ENCODE results near the gene NRXN3.
A peak's percentile ranks its signal among the peaks of the same experiment; 100 is the strongest.
"Not testable (repeated sequence)": the region's sequence is repeated elsewhere in the genome, so short reads cannot be mapped to it uniquely, and the experiment has no call there.

NRXN3 gene

DNA sequence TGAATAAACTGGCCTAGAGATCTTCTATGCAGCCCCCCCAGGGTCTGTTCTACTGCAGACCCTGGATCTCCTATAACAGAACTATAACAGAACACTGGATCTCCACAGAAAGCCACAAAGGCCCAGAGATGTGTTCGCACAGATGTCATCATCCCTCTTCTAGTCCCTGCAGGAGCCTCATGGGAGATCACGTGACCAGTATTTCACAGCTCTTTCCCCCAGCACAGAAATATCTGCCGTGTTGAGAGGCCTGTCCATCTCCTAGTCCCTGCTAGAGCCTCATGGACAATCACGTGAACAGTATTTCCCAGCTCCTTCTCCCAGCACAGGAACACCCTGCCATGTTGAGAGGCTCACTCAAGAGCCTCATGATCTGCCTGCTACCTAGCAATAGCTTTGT is 331.7 kb downstream of the NRXN3 start:
- no peak for DNase-seq

DNA sequence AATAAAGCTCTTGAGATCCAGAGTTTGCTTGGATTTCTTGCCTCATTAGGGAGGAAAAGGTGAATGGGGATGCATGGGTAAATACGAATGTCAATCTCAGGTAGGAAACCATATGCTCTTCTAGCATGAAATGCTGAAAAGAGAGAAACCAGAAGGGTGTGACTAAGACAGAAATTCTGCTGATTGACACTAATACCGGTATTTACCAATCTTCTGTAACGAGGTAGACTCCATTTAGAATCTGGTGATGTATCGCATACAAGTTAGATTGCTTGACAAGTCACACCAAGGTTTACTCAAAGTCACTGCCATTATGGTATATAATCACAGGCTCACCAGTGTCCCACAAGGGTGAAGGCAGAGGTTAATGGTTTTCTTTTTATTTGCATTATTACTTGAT is 337.9 kb downstream of the NRXN3 start:
- DNase-seq: peak; percentile 97

DNA sequence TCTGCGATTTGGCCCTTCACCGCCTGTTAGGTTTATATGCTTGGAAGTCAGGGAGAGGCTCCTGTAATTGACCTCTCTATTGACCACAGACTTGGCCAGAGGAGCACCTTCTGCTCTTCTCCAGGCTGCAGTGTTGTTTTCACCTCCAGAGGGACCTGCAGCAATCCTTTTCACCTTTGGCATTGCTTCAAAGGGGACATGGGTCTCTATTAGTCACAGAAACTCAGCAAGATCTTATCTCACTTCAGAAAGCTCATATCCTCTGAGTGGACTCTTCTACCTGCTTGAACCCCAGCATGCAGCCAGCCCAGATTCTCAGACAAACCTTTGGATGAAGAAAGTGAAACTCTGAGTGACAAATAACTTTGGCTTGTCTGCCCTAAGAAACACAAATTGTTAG is 339.3 kb downstream of the NRXN3 start:
- DNase-seq: peak; percentile 49

DNA sequence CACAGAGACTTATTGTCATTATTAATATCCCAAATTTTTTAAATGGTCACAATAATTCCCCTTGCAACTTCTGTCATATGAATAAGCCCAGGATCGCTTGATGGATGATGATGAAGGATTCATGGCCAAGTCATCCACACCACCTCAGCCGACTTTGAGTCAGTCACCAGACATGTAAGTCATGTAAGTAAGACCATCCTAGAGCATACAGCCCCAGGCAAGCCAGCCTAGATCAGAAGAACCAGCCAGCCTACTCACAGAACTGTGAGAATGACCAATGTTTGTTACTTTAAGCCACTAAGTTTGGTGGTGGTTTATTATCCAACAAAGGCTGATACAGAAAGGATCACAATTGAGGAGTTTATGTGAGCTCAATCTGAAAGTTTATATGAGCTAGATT is 341.8 kb downstream of the NRXN3 start:
- DNase-seq: peak; percentile 25

DNA sequence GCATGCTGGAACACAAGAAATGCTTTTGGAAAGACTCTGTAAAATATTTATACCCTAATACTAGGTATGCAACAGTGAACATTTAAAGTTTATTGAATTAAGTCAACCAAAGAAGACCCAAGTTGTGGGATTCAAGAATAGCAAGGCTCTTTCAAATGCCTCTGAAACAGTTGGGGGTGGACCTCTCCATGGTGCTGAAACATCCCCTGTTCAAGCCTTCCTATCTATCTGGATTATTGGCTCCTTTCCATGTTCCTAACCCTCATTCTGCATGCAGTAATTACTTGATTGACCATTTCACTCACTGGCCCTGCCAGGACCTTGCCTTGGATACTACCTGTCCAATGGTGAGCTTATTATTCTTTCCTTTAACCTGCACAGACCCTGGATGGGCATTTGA is 349.7 kb downstream of the NRXN3 start:
- DNase-seq: peak; percentile 26

DNA sequence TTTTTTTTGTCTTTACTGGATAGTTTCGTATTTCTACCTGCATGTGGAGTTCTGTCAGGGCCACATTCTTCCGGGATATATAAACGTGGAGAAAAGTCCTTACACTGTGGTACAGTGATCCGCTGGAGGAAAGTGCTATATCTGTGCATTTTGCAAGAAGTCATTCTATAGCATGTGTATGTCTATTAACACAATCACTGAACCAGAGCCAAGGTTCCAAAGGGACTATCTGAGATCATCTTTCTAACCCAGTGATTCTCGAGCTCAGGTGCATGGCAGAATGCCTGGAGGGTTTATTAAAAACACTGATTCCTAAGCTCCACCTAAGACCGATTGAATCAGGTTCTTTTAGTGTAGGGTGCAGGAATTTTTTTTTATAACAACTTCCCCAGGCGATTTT is 354.0 kb downstream of the NRXN3 start:
- DNase-seq: peak; percentile 82

DNA sequence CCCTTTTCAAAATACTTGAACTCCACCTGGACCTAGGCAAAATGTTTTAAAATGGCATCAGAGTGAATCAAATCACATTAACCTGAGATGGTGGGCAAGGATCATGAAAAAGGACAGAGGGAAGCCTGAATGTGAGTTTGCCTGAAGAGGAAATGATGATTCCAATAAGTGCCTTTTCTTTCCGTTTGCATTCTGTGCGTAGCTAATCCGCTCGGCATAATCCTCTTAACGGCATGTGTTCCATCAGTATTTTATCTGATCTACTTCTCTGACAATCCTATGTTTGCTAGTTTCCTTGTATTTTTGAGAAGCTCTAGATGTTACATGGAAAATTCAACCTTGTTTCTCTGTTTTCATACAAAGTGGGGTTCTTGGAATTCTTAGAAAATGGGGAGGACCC is 354.6 kb downstream of the NRXN3 start:
- no peak for DNase-seq

DNA sequence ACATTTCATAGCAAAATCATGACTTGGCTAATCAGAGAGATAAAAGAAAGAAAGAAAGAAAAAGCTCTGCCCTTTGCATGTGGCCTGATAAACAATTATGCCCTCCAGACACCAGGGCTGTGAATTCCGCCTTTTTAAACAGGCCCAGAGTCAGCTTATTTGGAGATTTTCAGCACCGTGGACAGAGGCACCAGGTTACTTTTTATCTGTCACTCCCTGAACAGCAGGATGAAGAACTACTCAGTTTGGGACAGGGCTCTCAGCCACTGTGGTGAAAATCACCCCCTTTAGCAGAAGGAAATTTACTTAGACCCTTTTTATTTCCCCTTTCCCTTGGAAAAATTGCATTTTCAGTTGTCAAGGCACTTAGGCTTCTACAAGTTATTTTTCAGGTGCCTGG is 359.9 kb downstream of the NRXN3 start:
- no peak for DNase-seq

DNA sequence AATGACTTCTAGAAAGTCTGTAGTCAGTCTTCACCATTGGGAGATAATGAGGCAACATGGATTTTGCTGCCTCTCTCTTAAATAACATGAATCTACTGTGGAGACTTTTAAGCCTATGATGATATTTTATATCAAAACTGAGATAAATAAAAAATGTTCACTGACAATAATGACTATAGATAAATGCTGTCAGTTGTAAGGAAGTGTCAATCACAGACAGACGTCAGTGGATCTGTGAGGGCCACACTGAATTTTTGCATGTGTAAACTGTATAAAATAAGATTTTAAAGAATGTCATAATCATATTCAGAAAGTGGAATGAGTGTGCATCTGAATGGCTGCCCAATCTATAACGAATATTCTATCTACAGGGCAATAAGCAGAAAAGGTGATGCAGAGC is 364.0 kb downstream of the NRXN3 start:
- DNase-seq: no peak

DNA sequence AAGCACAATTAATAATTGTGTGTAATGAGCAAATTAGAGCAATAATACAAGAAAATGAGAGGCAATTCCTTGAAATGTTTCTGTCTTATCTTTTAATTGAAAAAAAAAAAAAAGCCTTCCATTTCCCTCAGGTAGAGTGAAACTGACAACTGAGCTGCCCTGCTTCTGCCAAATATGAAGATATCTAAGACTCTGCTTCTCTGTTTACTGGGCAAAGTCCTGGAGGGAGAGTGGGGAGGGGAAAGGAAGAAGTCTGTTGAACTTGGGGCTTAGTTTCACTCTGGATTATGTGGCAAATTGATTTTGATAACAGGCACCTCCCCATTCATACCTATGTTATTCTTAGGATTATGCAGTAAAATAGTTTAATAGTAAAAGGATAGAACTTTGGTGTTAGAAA is 364.9 kb downstream of the NRXN3 start:
- DNase-seq: peak; percentile 64

DNA sequence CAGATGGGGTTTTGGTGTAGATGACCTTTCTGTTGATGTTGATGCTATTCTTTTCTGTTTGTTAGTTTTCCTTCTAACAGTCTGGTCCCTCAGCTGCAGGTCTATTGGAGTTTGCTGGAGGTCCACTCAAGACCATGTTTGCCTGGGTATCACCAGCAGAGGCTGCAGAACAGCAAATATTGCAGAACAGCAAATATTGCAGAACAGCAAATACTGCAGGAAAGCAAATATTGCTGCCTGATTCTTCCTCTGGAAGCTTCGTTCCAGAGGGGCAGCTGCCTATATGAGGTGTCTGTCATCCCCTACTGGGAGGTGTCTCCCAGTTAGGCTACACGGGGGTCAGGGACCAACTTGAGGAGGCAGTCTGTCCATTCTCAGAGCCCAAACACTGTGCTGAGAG is 371.6 kb downstream of the NRXN3 start:
- not testable (repeated sequence) for DNase-seq

DNA sequence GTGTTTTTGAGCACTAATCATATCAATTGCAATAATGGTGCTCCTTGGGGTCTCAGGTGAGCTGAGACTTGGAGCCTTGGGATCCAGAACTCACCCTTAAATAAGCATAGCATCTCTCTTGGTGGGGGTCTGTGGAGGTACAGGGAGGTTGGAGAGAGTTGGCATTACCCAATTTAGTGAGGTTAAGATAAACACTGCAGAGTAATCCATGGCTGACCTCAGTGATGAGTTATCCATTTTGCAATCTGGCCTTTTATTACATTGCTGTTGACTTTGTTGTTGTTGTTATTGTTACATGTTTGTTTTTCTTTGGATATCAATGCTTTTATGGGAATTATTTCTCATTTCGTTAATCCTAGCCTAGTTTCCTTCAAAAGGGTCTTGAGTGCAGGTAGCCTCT is 373.3 kb downstream of the NRXN3 start:
- DNase-seq: no peak

DNA sequence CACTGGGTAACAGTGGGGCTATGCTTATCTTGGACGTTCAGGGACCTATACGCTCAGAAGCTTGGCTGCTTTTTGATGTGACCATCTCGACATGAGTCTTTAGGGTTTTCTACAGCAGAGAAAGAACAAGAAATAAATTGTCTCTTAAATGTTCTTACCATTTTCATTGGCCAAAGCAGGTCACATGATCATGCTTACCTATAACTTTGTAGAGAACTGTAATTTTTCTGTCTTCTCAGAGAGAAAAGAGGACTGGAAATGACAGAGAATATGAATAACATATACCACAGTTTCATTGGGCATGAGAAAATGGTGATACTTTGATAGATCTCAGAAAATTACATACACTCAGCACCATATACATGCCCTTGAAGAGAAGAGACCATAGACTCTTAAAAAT is 390.9 kb downstream of the NRXN3 start:
- DNase-seq: no peak

DNA sequence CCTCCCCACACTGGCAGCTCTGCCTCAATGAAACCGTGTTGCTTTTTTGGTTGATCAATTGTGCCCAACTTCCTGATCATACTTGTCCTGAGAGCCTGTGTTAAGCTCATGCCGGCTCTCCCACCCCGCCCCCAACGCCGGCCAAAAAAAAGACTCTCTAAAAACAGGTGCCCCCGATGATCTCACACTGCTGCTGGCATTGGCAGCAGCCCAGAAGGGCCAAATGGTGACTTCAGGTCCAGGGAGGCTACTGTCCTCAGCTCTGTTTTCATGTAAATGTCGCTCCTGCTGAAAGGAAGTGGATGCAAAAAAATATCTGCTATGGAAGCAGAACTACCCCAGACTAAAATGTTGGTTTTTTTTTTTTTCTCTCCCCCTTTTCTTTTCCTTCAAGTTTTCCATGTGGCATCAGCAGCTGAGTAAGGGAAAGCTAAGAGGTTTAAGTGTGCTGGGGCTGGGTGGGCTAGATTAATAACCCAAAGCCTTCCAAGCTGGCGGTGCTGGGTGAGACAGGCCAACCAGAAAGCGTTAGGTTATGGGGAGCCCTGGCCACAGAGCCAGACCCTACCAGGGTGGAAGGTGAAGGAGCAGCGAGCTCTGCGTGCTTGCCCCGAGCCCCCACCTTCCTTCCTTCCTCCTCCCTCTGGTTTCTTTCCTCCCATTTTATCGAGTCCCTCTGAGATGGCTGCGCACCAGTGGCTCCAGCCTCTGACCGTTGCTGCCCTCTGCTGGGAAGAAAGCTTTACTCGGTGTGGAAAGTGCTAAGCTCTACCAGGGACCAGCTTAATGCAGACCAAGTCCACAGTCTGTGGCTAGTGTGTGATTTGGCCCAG is 396.1 kb downstream of the NRXN3 start:
- peak; percentile 95 for DNase-seq

DNA sequence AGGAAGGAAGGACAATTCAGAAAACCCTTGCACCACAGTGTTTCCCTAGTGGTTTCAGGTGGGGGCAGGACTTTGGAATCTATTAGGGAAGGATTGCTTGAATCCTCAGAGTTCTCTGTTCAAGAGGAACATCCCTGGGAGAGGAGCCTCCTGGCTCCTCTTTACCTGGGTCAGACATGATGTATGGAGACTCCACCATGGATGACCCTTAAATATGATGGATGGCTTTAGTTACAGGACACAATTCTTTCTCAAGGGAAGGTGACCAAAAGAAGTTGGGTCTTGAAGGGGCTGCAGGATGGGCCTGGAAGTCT is 396.6 kb downstream of the NRXN3 start:
- DNase-seq: no peak

DNA sequence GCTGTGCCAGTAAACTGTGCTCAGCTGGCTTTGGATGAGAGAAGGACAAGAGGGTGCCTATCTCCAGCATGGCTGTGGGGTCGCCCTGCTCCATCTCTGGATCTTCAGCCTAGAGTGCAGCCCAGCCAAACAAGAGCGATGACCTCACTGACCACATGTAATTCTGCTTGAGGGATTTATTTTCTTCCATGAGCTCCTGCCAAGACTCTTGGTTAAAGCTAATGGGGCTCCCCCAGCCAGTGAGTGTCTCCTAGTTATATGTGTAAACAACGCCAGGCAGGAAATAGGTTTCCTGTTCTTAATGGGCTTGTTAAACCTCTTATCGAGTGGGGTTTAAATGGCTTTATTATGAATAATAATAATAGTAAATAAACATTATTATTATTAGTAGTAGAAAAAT is 397.2 kb downstream of the NRXN3 start:
- DNase-seq: peak; percentile 53

DNA sequence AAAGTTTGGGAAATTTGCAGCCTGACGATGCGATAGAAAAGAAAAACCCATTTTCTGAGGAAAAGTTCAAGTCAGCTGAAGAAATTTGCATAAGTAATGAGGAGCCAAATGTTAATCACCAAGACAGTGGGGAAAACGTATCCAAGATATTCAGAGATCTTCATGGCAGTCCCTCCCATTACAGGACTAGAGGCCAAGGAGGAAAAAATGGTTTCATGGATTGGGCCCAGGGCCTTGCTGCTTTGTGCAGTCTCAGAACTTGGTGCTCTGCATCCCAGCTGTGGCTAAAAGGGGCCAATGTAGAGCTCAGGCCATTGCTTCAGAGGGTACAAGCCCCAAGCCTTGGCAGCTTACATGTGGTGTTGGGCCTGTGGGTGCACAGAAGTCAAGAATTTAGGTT is 403.6 kb downstream of the NRXN3 start:
- DNase-seq: not testable (repeated sequence)

DNA sequence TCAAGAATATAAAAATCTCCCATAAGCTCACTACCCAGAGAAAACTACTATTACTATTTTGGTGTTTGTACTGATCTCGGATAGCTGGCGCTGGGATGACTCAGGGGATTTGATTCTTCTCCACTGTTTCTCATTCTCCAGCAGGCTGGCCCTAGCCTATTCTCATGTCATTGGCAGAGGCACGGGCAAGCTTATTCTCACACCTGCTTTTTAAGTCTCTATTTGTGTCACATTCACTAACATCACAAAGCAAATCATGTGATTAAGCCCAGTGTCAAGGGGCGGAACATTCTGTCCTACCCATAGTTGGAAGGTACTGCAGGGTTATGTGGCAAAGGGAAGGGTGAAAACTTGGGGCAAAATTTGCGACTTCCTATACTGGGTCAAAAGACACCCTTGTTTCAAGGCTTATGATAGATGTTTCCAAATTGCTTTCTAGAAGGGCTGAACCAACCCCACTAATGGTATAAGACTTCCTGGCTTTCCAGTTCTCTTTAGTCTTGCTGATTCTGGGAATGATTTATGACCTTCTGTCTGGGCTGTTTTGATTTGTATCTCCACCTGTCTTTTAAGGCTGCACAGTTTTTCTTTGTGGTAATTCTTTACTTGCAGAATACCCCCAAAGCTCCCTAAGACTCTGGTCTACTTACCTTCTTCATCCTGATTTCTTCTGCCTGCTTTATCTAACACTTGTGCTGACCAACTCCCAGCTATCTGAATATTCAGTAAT is 406.4 kb downstream of the NRXN3 start:
- DNase-seq: no peak

DNA sequence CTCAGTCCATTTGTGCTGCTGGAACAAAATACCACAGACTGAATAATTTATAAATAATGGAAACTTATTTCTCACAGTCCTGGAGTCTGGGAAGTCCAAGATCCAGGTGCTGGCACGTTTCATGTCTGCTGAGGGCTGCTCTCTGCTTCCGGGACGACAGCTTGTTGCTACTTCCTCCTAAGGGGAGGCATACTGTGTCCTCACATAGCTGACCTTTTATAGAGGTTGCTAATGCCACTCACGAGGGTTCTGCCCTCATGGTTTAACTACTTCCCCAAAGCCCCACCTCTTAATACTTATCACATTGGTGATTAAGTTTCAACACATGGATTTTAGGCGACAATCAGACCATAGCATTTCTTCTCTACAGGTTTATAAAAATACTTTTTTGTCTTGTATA is 411.1 kb downstream of the NRXN3 start:
- DNase-seq: no peak

DNA sequence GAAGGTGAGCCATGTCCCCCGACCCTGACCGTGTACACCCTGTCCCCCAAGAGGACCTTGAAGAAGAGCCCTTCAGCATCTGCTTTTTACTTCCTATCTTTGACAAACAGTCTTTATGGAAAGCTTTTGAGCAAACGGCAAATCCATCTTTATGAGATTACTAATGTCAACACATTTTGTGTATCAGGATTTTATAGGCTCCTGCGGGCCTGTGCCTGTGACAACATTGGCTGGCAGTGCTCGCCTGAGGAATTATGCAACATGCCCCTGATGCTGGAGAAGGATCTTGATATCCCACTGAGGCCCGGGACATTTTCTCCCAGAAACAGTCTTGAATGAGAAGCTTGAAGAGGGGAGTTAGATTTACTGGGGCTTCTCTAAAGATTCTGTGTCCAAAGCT is 416.5 kb downstream of the NRXN3 start:
- DNase-seq: no peak

DNA sequence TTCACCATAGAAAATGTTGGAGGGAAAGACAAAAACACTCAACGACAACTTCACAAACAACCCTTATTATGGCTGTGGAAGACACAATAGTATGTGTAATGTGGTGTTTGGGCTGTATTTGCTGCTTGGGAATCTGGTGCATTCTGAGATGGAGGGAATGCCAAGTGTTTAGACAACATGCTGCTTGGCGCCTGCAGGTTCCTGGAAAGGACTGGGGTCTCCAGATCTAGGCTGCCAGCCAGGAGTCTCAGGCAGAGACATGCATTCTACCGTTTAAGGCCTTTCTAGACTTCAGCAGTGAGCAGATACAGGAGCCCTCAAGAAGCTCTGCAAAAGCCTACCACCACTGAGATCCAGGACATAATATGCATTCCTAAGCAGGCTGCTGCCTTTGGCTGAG is 418.7 kb downstream of the NRXN3 start:
- DNase-seq: no peak

DNA sequence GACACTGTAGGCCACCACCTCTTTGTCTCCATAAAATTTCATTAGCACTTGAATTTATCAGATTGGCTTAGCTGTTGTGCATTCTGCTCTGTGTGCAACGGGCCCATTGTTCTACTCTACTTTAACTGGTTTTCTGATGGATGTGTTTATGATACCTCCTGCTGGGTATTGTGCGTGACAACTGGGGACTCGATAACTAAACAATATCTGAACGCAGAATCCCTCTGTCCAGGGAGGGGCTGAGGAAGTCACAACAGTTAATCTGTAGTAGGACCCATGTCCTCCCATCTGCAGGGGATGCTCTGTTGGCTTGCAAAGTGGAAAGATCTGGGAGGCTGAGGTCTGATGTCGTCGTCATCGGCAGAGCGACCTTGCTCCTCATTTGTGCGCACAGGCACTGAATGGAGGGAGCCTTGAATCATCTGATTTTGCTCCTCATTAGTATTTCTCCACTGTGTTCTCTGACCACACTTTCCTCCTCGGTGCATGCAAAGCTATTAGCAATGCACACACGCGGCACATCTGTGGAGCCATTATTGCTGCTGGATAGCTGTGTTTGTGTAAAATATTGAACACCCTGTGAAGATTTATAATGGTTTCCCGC is 422.5 kb downstream of the NRXN3 start:
- DNase-seq: peak; percentile 62

DNA sequence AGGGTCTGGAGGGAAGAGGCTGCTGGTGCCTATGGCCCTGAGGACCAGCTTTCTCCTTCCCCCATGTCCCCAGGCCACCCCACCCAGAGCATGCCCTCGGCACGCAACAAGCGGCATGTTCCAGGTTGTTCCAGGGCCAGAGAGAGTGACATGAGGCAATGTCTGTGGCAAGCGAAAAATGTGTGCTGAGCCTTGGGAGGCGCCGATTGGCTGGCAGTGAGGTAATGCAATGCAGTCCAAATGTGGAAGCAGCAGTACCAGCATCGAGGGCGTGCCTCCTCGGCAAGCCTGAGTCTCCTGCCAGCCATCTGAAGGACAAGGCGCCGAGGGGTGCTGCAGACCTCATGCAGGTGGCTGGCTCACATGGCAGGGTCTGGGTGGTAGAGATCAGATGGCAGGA is 423.8 kb downstream of the NRXN3 start:
- no peak for DNase-seq

DNA sequence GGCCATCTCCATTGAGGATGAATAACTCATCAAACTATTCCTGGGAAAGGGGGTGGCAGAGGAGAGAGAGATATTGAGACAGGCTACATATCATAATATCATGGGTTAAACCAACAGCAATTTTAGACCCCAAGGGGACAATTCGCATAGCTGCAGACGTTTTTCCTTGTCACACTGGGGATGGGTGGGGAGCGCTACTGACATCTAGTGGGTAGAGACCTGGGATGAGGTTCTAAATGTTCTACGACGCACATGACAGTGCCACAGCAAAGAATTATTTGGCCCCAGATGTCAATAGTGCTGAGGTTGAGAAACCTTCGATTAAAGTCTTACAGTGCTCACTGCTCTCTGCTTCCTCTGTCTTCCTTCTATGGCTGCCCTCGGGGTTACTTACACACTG is 425.6 kb downstream of the NRXN3 start:
- peak; percentile 72 for DNase-seq
